GM10248 (cell line): ENCODE data around the gene LCE3E.
"Not testable (repeated sequence)": the region's sequence is repeated elsewhere in the genome, so short reads cannot be mapped to it uniquely, and the experiment has no call there.

ENCODE experiments used
- CTCF ChIA-PET: fragments of 300-600 bp; sonication (Branson Sonifier 250); formaldehyde crosslinking; extraction: SDS; loops from one replicate; lab custom pipeline; 2021; ENCODE audit warnings: antibody characterized with exemption; lab: Yijun Ruan, JAX
- POLR2A ChIA-PET: fragments of 350-650 bp; sonication (Branson Sonifier 250); formaldehyde crosslinking; extraction: SDS; loops from one replicate; lab custom pipeline; 2020; ENCODE audit warnings: antibody characterized with exemption; lab: Yijun Ruan, JAX
- DNase-seq: peaks from one replicate; pipeline ENCODE4 v3.0.0; 2012; ENCODE audit errors: extremely low spot score
- CTCF ChIP-seq: IDR thresholded peaks from 2 replicates; pipeline ENCODE4 v1.5.1; 2012; ENCODE audit warnings: mild to moderate bottlenecking, low read depth; ENCODE audit errors: extremely low read depth, missing control alignments, control extremely low read depth

Gene LCE3E

GRCh38 chr1:152577168-152577567 lies 10.6 kb upstream of the LCE3E start:
- CTCF ChIA-PET = interaction anchor here (1.3 kb wide), 1 partner anchor 15 kb away, joined by 3 read pairs; no protein-coding TSS in a partner anchor
- POLR2A ChIA-PET = no interaction called here
- no peak for TF ChIP-seq CTCF
- DNase-seq = no peak

- POLR2A ChIA-PET = no interaction called here
Observed at GRCh38 chr1:152565535-152566215, 905 bp downstream of the LCE3E start.

GRCh38 chr1:152565115-152565514 lies 1.5 kb downstream of the LCE3E start:
- CTCF ChIA-PET = interaction anchor here (1.4 kb wide), 1 partner anchor 361 kb away, joined by 3 read pairs; no protein-coding TSS in a partner anchor
- no peak for TF ChIP-seq CTCF
- POLR2A ChIA-PET = no interaction called here
- DNase-seq = no peak

More at GRCh38 chr1:152565535-152566215, 905 bp downstream of the LCE3E start:
- no peak for TF ChIP-seq CTCF
- CTCF ChIA-PET = interaction anchor here (1.2 kb wide), 1 partner anchor 12 kb away, joined by 3 read pairs; no protein-coding TSS in a partner anchor
- no peak for DNase-seq

GRCh38 chr1:152548358-152548757 lies 18.2 kb downstream of the LCE3E start:
- DNase-seq, CTCF ChIA-PET, POLR2A ChIA-PET: not testable (repeated sequence)

- POLR2A ChIA-PET = no interaction called here
- no peak for TF ChIP-seq CTCF
- CTCF ChIA-PET = interaction anchor here (1.6 kb wide), 1 partner anchor 13 kb away, joined by 4 read pairs; no protein-coding TSS in a partner anchor
- no peak for DNase-seq
Observed at GRCh38 chr1:152546704-152547103, 19.9 kb downstream of the LCE3E start.

GRCh38 chr1:152543820-152544219 lies 22.8 kb downstream of the LCE3E start:
- ChIA-PET POLR2A (no interaction called here), CTCF (interaction anchor here (1.1 to 1.5 kb wide), 2 partner anchors 9 to 34 kb away, joined by 3 to 4 read pairs; no protein-coding TSS in a partner anchor)
- TF ChIP-seq CTCF = peak; percentile 17
- DNase-seq = no peak

GRCh38 chr1:152539901-152540300 lies 26.7 kb downstream of the LCE3E start:
- TF ChIP-seq CTCF = no peak
- ChIA-PET POLR2A (no interaction called here), CTCF (no interaction called here)
- DNase-seq = no peak
